Activated CD8-positive, alpha-beta memory T cell treated with anti-CD3 and anti-CD28 coated beads for 4 hours (primary cell): ENCODE measurements around the gene GRIA4.

Experiments used
- DNase-seq, 2 donors: peaks; one replicate each; pipeline ENCODE4 v3.0.0-alpha.2; 2020; ENCODE audit warnings: low read depth in 2 of 2

Gene GRIA4

DNA sequence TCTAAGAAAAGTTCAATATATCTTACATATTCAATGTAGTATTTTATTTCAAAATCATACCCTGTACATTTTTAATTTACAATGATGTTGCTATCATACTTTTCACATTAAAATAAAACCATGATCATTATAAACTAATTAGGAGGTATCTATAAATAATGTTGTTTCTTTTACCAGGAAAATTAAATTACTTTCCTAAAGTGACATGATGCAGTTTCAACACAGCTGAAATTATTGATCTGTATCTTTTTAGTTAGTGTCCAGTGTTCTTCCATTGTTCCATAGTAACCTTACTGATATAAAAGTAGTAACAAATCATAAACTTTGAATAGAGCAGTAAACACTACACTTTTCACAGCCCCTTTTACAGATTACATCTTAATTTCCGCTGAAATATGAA lies 29.7 kb downstream of the GRIA4 start:
- DNase-seq = no peak

DNA sequence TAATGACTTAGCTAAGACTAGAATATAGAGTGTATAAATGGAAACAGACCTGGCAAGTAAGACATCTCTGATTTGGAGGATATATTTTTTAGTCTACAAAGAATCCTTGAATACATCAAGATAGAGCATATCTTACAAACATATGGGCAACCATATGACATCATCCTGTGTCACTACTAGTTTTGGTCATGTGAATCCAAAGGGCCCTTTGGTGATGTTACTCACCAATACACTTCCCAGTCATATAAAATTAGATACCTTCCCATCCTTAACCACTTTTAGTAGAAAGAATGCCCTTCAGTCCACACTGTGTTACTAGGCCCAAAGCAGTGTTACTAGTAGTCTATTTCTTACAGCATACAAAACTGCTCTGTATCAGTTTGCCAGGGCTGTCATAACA lies 31.6 kb downstream of the GRIA4 start:
- DNase-seq = no peak

DNA sequence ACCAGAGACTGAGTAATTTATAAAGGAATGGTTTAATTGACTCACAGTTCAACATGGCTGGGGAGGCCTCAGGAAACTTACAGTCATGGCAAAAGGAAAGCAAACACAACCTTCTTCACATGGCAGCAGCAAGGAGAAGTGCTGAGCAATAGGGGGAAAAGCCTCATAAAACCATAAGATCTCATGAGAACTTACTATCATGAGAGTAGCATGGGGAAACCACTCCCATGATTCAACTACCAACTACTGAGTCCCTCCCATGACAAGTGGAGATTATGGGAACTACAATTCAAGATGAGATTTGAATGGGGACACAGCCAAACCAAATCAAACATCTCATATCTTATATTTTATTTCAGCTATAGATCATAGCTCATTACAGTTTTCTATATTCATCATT lies 33.0 kb downstream of the GRIA4 start:
- no peak for DNase-seq

DNA sequence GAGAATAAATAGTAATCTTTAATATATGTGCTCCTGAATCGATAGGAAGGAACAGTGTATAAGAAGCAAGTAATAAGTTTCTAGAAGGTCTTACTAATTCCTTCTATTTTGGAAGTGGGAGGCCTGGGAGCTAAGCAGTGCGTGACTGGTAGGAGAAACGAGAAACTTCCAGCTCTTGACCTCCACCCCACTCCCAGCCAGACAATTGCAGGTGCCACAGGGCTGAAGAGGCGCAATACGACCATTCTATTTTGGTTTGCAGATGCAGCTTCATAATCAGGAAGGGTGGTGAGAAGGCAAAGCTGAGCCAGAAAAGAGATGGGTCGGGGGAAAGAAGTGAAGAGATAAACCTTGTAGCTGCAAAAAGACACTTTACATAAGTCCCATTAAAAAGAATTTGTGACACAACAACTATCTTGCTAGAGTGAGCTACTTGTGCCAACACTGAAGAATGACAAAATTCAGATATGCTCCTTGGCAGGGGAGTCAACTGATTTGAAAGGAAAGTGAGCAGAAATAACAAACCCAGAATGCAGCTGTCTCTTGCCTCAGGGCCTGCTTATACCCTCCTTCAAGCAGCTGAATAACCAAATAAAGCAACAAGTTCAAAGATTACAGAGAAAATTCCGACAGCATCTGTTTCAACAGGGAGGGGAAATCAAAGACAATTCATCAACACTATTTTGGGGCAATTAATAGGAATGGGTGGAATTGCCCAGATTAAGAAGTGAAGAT lies 35.1 kb downstream of the GRIA4 start:
- no peak for DNase-seq

DNA sequence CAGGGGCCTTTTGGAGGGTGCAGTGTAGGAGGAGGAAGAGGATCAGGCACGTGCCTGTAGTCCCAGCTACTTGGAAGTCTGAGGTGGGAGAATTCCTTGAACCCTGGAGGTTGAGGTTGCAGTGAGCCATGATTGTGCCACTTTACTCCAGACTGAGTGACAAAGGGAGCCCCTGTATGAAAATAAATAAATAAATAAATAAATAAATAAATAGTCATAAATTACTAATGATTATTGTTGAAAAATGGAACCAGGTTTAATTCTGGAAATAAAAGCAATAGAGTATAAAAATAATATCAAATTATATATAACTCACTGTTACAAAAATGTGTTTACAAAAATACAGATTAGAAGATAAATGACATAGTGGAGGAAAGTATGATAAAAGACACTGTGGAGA lies 37.9 kb downstream of the GRIA4 start:
- no peak for DNase-seq

DNA sequence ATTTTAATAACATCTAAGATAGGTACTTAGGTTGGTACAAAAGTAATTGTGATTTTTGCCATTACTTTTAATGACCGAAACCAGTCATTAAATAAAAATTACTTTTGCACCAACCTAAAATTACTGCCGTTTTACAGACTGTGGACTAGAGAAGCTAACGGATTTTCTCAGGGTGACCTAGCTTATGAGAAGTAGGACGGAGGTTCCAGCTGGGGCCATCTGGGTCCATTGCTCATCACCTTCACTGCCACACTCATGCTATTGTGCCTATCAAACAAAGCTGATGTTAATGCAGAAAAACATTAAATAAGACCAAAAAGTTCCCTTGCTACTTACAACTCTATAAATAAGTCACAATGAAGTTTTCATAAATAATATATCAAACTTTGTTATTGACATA lies 38.9 kb downstream of the GRIA4 start:
- no peak for DNase-seq

DNA sequence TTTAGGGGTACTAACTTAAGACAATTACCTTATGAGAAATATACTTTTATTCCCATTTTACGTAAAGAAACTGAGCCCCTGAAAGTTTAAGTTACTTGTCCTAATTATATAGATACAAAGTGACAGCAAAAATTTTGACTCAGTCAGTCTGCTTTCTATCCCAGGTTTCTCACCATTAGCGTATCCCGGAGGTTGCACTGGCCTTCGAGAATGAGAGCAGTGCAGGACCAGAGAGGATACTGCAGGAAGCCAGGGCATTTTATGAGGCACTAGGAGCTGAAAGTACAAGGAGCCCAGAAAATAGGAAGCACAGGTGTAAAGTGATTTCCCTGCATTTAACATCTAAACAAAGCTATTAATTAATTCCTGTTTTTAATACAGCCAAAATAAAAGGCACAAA lies 55.4 kb downstream of the GRIA4 start:
- no peak for DNase-seq

DNA sequence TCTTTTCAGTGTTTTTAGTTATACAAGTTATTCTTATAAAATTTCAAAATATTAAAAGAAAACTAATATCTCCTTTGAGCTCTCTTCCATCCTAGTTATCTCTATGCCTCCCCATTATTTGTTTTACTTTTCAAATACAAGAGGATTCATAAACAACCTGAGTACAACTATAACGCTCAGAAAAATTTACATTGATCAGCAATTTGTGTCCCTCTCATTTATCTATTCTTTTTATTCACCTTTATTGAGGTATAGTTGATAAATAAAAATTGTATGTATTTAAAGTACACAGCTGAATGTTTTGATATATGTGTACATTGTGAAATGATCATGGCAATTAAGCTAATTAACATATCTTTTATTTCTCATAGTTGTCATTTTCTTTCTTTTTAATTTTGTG lies 57.6 kb downstream of the GRIA4 start:
- DNase-seq = no peak

DNA sequence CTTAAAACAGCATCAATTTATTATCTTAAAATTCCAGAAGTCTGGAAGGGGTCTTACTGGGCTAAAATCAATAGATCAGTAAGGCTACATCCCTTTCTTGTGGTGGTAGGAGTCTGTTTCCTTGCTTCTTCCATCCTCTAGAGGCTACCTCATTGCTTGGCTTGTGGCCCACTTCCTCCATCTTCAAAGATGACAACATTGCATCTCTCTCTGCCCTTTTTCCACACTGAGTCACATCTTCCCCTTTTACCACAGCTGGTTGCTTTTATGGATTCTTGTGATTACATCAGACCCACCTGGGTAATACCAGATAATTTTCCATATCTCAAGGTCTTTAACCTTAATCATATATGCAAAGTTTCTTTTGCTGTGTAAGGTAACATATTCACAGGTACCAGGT lies 60.9 kb downstream of the GRIA4 start:
- DNase-seq = no peak

DNA sequence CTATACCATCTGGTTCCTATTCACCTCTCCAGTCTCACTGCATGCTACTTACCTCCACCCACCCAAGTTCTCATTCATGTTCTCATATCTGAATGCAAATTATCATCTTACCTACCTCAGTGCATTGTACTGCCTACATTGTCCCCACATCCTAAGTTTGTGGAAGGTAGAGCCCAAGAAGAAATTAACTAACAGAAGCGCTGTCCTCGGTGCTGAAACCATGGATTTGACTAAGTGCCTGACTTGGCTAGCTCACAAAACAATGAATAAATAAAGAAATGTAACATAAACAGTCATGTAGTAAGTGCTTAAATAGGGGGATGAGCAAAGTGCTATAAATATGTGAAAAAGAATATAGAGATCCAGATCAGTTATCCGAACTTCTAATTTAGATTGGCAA lies 63.2 kb downstream of the GRIA4 start:
- DNase-seq = no peak

DNA sequence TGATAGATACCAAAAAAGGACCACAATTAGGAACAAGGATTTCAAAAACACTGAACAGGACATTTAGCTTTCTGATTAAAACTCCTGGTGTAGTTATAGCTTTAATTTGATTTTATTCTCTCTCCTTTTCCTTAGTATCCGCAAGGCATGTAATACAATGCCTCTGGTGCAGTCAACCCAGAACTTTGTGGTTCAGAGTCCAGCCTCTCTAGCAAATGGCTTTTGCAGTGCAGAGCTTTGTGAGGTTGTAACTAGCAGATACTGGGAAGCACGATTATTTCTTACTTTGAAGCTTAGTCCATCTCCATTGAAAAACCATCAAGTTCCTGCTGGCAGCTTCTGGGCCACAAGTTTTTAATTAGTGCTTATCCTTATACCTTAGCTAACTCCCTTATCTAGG lies 79.8 kb downstream of the GRIA4 start:
- no peak for DNase-seq

DNA sequence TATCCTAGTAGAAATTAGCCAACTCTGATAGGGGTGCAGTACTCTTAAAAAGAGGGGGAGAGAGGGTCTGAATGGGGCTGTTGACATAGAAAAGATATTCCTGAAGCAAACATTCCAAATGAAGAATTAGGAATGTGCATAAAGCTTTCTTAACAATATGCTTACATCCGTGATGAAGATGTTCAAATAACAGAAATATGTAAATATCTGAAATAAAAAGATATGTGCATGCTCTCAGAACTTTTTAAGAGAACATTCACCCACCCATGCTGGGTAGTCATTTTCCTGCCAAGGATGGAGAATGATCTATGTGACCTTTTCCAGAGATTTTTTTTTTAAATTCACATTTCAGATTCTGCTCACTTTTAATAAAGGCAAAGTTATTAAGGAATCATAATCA lies 80.6 kb downstream of the GRIA4 start:
- DNase-seq = no peak

DNA sequence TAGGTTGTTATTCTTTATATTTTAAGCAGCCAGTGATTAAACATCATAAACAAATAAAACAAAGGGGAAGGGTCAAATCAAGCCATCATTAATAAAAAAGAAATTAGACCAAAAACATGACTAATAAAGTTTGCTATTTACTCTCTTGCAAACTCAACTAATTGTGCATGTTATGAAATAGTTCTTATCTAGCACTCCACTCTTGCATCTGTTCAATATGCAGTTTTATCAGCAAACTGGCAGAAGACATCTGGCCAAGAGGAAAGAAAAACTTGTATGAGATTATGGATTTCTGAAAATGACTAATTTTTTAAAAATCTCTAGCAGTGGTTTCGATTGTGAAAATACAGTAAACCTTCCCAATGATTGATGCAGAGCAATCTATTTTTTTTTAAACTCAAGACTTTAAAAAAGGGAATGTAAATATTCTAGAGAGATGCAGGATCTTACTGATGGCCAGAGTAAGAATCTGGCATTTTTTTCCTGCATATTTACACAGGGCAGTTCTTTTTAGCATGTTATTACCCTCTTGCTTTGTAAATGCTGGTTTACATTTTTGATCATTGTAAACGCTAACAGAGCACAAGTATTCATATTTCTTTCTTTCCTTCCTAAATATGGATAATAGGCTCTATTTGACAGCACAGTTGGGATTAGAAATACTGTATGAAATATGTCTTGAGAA lies 83.3 kb downstream of the GRIA4 start:
- DNase-seq = no peak

DNA sequence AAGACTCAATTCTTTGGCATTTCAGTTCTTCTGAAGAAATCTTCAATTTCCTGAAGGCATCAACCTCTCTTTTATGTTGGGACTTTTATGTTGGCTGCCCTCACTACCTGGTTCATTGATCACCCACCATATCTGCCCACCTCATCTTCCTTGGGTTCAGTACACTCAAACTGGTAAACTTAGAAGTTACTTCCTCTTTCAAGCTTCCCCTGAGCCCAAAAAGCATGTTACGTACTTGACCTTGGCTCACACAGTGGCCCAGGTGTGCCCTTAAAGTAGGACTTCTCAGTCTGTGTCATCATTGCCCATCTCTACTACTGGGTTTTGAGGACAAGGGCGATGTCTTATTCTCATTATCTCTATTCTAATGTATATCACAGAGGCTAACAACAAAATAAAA lies 86.1 kb downstream of the GRIA4 start:
- DNase-seq = no peak

DNA sequence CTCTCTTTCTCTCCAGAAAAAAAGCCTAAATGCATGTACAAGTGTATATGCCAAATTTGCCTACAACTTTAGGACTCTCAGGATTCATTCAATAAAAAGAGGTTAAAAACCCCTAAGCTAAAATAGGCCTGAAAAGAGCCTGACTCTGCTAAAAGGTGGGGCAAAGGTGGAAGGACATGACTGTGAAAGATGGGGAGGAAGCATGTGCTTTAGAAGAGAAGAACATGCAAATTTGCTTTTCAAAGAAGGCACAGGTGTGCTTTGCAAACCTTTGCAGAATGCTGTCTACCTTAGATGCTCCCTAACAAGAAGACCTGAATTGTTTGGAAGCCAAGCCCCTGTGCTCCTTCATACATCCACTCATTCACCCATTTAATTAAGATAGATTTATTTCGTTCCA lies 87.4 kb downstream of the GRIA4 start:
- DNase-seq = no peak

DNA sequence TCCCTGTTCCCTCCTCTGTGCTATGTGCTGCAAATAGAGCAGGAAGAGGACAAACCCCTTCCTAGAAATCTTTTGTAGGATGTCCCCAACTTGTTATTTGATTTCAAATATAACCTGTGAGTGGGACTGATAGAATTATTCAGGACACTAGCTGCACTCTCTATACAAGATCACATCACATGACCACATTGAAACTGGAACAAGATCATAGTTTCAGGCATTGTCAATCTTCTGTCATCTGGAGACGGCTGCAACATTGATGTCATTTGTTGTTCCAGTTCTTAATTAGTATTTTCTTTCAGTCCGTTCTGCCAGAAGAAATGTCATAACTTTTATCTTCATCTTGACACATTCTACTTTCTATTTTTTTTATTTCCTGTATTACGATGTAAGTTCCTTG lies 89.3 kb downstream of the GRIA4 start:
- DNase-seq = no peak

DNA sequence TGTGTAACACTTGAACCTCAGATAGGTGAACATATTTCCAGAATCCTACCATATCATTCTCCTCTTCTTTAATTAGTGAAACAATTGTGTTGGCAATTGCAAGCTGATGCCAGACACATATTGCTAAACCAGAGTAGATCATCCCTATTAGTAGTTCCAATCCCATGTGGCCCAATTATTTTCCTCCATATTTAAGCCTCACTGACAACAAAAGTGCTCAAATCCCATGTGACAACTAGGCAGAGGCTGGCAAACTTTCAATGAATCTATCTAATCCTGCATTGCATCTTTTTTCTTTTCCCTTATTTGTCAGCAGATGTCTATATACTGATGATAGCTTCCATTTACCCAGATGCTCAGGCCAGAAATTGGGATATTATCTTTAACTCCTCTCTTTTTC lies 90.4 kb downstream of the GRIA4 start:
- no peak for DNase-seq

DNA sequence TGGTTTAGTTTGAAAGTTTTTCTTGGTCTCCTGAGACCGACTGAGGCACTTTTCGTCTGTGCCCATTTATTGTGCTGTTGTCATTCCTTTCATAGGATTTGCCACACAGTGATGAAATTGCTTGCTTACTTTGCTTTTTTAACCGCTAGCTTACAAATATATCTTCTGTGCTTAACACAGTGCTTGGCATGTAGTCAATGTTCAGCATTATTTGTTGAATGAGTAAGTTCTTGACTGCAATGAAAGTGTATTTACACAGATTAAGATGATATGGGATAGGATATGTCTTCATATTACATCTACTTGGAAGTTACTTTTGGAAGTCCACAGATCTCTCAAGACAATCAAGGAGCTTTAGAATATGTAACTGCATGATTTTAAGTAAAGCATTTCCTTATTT lies 91.2 kb downstream of the GRIA4 start:
- no peak for DNase-seq

DNA sequence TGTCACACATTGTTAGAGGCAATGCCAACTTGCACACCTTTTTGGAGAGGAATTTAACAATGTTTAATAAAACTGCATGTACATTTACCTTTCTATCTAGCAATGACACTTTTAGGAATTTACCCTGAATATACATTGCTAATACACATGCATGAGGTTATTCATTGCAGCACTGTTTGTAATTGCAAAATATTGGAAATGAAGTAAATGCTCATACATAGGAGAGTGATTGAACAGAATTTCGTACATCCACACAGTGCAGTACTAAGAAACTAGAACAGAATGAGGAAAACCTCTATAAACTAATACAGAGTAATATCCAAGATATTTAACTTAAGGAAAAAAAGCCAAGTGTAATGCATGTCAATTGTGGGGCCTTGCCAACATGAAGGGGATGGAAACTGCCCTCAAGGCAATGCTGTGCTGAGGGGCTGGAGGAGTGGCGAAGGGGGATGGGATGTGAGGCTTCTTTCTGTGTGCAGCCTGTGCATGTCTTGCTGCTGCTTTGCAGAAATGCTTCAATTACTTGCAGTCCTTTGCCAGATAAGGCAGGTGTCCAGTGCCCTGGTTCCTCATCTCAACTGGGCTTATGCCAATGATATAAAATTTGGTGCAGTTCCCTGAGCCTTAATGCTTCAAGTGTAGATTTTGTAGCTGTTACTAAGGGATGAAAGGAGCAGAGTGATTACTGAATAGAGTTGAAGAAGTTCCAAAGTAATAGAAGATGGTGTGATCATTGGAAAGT lies 96.1 kb downstream of the GRIA4 start:
- no peak for DNase-seq

DNA sequence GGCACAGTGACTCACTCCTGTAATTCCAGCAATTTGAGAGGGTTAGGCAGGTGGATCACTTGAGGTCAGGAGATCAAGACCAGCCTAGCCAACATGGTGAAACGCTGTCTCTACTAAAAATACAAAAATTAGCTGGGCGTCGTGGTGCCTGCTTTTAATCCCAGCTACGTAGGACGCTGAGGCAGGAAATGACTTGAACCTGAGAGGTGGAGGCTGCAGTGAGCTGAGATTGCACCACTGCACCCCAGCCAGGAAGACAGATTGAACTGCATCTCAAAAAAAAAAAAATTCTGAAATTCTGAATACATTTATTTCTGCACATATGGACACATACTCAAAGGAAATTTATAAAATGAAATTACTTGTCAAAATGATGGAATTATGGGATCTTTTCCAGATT lies 103.2 kb downstream of the GRIA4 start:
- DNase-seq = no peak

DNA sequence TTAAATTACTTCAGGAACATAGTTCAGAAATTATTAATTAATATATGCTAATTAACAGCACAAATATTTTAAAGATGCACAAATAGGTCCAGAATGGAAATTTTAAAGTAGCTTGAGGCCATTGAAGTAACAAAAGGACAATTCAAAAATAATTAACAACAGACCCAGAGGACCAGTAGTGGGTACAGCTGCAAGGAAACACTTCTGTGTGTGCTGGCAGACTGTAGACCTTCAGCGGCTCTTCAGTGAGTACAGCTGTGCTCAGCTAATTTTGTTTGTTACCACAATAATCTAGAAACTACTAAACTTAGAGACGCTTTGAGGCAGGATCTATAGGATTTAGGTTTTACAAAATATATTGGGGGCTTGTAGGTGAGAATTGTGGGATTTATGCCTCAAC lies 103.8 kb downstream of the GRIA4 start:
- no peak for DNase-seq

DNA sequence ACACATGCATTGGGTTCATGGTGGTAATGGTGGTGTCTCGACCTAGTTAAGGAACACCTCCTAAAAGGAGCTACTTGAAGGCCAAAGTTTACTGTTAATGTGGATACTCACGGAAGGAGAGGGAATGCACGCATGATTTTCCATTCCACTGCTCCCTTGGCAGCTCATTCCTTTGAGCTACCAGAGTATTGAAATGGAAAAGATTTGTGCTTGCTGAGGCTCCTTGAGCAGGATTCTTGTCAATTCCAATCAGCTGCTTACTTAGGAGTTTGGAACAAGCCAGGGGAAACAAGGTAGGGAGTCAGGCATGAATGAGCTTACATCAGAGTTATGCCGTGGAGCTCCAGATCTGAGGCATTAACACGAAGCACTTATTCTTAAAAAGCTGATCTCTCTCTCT lies 108.8 kb downstream of the GRIA4 start:
- no peak for DNase-seq
